NCI-H345 (cell line): Measurements from ENCODE around the gene SLC35F3.

ENCODE experiments used
- DNase-seq: peaks from one replicate; lab custom pipeline; 2025; lab: John Stamatoyannopoulos, UW

SLC35F3 gene

DNA sequence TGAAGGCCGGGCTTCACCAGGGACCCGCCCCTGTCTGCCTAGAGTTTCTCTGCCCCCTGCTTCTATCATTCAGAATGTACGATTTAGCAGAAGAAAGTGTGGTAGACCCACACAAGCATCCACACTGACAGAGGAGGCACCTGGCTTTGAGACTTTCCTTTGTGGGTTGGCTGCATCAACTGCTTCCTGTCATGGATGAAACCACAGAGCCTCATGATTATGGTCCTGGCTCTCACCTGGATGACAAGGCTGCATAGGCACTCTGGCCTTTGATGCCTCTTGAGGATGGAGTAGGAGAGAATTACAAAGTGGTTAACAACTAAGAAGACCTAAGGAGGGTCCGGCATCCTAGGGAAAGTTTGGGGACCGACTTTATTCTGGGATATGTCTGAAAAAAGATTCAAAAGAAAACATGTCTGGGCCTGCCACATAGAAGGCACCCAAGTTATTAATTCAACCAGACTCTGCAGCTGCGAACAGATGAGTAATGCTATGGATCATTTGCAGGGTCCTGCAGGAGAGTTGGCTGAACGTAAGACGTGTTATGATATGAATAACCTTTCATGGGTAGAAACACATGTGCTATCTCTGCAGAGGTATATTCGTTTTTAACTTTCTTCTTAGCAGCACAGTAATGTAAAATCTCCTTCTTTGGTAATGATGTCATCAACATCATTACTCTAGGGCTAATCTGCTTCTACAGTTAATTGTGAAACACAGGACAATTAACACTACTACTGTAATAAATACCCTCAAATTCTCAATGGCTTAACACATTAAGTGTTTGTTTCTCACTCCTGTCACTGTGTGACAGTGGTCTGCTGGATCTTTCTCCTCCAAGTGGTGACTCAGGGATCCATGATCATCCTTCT is 136.2 kb downstream of the SLC35F3 start:
- DNase-seq = no peak

- no peak for DNase-seq
Observed at GRCh38 chr1:234044079-234044478, 139.6 kb downstream of the SLC35F3 start.

DNA sequence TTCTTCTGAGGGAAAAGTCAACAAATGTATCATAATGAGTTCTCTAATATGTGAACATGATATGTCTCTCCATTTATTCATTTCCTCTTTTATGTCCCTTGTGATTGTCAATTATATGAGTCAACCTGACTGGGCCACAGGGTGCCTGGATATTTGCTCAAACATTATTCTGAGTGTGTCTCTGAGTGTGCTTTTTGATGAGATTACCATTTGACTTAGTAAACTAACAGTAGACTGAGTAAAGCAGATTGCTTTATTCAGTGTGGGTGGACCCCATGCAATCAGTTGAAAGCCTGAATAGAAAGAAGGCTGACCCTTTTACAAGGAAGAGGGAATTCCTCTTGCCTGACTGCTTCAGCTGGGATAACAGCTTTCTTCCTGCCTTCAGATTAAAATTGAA is 142.6 kb downstream of the SLC35F3 start:
- DNase-seq = peak; percentile 3

GRCh38 chr1:234062166-234062565 is 157.7 kb downstream of the SLC35F3 start:
- DNase-seq = no peak

DNA sequence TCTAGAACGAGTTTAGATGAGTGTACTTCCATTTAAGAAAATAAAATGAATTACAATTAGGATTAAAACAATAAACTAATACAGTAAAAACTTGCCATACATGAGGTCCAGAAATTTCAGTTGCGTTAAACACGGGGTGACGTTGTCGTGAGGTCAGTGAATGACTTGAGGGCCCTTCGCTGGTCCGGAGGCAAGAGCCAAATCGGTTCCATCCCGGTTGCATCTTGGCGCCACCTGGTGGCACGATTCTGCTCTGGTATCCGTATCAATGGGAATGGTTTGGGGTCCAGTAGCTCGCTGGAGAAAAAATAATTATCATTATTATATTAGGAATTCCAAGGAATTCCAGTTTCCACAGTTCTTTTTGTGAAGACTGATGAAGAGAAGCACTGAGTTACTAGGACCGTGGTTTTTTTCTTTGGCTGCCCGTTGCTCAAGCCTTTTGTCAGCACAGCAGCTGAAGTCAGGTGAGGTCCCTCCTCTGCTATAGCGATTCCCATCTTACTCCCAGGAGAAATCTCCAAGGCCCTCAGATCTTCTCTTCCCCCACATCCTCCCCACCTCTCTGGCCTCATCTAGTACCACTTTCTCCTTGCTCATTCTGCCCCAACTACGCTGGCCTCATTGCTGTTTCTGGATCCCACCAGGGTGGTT is 161.4 kb downstream of the SLC35F3 start:
- peak; percentile 36 for DNase-seq

GRCh38 chr1:234067581-234068337 is 163.3 kb downstream of the SLC35F3 start:
- no peak for DNase-seq

DNA sequence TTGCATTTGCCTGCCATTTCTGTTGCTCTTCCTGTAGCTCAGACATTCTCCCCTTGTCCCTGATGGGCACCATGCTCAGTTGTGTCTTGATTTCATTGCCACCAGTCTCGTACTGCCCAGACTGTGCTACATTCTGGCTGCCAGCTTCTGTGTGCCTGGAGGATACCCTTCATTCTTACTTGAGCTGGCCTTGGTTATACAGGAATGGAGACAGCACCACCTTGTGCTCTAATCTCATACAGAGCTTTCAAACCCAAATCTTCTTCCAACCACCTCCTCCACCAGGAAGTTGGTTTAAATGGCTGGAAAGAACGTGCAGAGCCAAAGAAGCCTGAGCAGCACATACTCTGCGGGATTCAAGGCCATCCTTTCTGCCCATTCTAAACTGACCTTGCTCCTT is 165.3 kb downstream of the SLC35F3 start:
- no peak for DNase-seq

- no peak for DNase-seq
Observed at GRCh38 chr1:234072793-234073192, 168.3 kb downstream of the SLC35F3 start.

GRCh38 chr1:234078143-234078542 is 173.7 kb downstream of the SLC35F3 start:
- DNase-seq = no peak

- DNase-seq = no peak
Observed at GRCh38 chr1:234079896-234080295, 175.4 kb downstream of the SLC35F3 start.

- no peak for DNase-seq
Observed at GRCh38 chr1:234083460-234083859, 179.0 kb downstream of the SLC35F3 start.

- no peak for DNase-seq
Observed at GRCh38 chr1:234089396-234089795, 184.9 kb downstream of the SLC35F3 start.

DNA sequence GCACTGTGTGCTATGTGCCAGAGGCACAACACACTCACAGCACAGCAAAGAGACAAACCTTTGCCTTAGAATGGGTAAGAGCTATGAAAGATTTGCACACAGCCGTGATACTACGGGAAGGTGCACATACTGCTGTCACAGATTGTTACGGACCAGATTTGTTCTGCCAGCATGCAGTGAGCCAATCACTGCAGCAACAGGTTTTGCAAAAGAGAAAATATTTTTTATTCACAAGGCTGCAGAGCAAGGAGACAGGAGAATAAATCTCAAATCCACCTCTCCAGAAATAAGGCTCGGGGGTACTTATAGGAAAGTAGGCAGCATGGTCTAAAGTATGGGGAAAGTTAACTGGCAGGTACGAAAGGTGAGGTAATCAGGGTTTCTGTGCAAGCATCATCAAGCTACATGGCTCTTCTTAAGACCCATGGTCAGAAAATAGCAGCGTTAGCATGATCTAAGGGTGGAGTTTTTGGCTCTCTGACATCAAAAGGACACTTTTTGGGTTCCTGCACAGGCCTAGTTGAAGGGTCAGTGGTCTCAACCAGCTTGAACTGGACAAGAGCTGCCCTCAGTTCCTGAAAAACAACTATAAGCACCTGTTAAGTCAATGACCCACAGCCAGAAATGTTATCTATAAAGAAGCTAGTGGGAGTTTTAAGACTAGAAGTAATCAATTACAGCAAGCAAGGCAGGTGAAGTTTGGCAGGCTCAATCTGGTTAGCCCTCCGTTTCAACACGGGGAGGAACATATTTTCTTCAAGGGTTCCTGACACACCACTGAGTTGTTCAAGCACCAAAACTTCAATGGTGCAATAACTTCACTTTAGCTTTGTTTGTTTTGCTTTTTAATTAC is 186.0 kb downstream of the SLC35F3 start:
- DNase-seq = no peak

GRCh38 chr1:234091065-234091401 is 186.6 kb downstream of the SLC35F3 start:
- DNase-seq = no peak

DNA sequence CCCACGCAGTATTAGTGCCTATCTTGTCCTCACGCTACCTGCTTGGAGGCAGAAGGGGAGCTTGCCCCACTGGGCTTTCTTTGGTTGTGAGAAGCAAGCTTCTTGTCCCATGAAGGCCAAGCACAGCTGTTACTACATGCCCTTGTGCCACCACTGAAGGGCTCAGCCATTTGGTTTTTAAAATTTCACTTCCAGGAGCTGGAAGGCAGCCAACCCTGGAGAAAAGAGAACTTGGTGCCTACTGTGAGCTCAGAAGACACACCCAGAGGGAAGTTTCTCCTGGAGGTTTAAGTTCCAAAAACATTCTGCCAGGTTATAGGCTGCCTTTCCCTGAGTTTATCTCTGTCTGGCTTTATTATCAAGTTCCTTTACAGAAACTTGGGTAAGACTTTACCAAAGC is 187.4 kb downstream of the SLC35F3 start:
- peak; percentile 7 for DNase-seq

- DNase-seq = no peak
Observed at GRCh38 chr1:234093107-234093506, 188.6 kb downstream of the SLC35F3 start.

GRCh38 chr1:234093741-234094140 is 189.3 kb downstream of the SLC35F3 start:
- no peak for DNase-seq

GRCh38 chr1:234094172-234094571 is 189.7 kb downstream of the SLC35F3 start:
- DNase-seq = no peak

DNA sequence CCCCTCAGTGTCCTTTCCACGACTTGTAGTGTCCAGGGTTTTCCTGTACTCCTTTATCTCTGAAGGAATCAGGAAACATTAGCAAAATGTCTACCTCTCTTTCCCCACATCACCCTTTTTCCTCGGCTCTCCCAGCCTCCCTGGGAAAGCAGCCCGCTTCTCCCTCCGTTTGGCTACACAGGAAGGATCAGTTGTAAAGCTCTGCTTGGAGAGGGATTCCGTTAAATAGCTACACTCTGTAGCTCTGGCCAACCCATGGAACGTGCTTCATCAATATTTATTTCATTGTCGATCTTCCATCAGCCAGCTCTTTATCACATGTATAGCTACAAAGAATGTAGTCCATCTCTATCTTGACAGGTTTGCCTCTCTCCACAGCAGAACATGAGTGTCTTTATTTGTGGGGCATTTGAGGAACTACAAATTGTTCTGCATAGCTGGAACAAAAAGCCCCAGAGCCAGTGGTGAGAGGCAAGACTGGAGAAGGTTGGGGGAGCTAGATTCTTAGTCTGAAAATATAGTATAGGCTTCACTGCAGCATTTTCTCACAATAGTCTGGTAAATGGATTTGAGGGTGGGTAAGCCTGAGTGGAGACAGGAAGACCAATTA is 191.8 kb downstream of the SLC35F3 start:
- DNase-seq = no peak

DNA sequence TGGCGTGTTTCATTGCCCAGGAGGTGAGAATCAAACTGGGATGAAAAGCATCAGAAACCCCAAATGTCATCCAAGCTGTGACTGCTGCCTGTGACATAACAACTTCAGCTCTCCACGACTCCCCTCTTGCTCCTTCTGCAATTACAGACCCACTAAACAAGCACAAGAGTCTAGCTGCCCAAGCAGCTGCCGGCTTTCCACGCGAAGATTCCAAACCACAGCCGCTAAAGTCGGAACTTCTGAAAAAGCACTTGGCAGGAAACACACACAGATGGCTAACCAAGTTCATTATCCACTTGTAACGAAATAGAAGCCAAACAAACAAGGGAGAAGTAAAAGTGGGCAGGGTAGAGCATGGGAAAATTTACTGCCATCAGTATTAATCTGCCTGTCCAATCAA is 198.1 kb downstream of the SLC35F3 start:
- no peak for DNase-seq

DNA sequence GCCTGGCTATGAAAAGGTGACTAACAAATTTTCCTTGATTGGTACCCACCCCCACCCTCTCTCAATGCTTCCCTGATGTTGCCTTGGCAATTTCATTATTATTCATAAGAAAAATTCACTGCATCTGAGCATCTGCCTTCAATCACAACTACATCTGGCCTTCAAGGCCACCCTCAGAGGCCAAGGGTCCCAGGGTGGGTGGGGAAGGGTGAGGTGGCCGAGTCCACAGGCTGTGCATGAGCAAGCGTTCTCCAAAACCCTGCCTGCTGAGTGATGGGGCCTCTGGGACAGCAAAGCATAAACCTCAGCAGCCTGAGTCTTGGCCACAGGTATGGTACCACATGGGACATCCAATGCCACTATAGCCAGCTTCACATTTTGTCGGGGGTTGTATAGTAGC is 198.7 kb downstream of the SLC35F3 start:
- no peak for DNase-seq

- peak; percentile 17 for DNase-seq
Observed at GRCh38 chr1:234106032-234106431, 201.6 kb downstream of the SLC35F3 start.
